ENCODE measurements around the gene PARVB.

The PARVB gene

DNA sequence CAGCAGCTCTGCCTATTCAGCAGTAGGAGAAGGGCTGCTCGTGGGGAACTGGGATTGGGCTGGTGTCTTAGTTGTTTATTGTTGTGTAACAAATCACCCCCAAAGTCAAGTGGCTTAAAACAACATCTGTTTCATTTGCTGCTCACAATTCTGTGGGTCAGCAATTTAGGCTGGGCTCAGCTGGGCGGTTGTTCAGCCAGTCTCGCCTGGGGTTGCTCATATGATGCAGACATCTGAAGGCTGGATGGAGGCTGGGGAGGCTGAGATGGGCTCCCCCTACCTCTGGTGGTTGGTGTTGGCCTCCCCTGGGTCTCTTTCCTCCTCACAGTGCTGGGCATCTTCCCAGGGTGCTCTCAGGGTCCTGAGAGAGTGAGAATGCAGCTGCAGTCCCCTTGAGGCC is 113.3 kb downstream of the PARVB start:
- no peak for DNase-seq

DNA sequence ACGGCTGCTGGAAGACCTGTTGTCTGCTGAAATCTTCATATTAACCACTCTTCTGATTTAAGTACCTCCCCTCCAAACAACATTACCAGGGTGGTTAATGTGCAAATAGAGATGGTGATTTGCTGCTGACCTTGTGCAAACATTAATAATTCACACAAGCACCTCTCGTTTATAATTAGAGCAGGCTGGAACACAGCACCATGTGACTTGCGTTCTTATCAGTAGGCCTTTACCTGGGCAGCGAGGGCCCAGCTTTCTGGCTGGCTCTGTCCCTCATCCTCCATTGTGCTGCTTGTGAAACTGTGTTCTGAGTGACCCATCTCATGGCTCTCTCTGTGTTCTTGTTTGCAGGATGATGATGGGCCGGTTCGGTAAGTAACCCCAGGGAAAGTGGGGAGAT is 115.7 kb downstream of the PARVB start:
- DNase-seq: no peak

DNA sequence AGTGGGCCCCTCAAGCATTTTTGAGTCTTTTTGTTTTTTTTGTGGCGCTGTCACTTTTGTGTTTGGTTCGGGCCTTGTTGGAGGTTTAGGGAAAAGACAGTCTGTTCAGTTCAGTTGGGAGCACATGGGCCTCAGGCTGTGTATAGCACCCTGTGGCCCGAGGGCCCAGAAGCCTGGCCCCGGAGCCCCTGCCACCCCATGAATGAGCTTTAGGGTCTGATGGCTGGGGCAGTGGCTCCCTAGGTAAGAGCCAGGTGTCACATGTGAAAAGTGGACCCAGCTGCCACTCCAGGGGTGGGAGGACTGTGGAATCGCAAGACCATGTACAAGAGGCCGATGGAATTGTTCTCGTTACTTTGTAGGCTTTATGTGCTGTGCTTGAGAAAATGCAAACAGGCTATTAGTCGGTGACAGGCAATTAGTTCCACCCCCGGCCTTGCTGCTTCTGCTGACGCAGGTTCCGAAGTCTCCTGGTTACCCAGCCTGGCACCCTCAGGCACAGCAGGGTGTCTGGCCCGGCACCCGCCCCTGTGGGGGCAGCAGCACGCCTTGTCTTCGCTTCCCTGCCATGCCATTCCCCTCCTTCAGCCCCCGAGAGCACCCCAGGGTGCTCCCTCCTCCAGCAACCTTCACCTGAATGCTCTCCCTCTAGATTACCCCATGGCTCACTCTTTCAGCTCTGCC is 118.5 kb downstream of the PARVB start:
- DNase-seq: no peak

DNA sequence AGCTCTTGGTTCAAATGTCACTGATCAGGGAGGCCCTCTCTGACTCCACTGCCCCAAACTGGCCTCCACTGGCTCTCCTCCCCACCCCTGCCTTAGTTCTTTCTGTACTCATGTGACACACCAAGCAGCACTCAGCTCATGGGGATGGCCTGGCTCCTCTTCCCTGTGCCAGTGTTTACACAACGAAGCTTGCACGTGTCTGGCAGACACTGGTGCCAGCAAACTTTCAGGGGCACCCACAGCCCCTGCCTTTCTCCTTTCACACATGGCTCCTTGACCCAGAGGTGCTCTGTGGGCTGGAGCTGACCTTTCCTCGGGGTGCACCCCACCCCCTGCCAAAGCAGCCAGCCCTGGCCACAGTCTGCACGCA is 119.0 kb downstream of the PARVB start:
- no peak for DNase-seq

DNA sequence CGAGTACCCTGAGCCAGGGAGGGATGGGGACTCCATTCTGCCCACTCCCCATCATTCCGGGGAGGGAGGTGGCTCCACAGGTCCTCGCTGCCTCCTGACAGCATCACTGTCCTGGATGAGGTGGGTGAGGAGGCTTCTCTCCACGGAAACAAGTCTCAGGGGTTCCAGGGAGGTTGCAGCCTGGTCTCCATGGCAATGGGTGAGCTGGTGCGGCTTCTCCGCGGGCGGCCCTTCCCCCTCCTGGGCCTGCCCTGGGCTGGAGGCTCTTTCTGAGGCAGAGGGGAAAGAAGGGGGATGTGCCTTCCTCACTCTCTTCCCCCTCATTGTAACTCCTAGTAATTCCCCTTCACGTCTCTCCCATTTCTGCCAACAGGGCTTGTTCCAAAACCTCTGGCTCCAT is 119.5 kb downstream of the PARVB start:
- DNase-seq: no peak

DNA sequence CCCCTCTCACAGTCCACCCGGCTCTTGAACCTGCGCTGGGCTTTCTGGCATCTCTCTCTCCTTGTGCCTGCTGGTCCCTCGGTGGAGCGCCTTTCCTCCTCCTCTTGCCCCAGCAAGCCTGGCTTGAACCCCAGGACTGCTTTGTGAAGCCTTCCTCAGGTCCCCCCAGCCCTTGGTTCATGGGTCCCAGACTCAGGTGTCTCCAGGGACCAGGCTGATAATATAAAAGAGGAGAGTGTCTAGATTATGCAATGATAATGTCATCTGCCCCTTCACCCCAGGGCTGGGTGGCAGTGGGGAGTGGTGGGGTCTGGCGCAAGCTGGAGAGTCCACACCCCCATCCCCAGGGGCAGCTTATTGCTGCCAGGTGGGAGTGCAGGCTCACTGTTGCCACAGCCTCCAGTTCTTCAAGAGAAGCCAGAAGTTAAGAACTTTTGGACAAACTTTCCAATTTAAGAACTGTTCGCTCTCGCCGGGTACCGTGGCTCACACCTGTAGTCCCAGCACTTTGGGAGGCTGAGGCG is 120.0 kb downstream of the PARVB start:
- no peak for DNase-seq

DNA sequence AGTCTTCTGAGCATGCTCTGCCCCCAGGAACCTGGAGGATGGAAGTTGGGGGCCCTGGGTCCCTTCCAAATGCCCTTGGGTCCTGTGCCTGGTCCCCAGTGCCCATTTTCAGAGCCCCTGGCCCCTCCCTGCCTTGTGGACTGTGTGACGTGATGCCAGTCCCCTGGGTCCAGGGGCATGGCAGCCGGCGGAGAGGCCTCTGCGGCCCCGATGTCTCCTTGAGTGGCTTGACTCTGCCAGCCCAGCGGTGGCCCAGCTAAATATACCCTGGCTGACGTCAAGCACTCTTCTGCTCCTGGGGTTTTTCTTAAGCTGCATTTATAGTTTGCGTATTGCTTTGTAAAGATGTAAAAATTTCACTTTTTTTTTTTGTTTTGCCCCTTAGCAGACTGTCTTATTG is 121.4 kb downstream of the PARVB start:
- no peak for DNase-seq

DNA sequence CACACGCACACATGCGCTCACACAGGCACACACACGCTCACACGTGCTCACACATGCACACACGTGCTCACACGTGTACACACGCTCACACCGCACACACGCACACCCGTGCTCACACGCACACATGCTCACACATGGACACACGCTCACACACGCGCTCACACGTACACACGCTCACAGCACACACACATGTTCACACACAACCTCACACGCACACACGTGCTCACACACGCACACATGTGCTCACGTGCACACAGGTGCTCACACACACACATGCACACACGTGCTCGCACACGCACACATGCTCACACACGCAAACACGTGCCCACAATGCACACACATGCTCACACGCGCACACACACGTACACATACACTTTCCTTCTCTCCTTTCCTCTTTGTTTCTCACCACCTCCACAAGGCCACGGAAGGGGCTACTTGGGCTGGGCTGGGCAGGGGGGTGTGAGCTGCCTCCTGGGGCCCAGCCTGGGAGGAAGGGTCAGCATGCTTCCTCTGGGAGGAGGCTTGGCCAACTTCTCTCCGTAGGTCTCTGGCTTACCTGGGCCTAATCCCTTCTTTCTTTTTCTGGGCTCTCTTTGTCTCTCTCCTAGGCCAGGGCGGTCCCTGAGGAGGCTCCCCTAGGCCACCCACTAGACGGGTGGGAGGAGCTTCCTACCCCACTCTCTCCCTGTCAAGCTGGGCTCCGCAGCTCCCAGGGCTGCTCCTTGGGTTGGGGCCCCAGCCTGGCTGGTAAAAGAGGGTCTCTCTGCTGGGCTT is 122.2 kb downstream of the PARVB start:
- no peak for DNase-seq

DNA sequence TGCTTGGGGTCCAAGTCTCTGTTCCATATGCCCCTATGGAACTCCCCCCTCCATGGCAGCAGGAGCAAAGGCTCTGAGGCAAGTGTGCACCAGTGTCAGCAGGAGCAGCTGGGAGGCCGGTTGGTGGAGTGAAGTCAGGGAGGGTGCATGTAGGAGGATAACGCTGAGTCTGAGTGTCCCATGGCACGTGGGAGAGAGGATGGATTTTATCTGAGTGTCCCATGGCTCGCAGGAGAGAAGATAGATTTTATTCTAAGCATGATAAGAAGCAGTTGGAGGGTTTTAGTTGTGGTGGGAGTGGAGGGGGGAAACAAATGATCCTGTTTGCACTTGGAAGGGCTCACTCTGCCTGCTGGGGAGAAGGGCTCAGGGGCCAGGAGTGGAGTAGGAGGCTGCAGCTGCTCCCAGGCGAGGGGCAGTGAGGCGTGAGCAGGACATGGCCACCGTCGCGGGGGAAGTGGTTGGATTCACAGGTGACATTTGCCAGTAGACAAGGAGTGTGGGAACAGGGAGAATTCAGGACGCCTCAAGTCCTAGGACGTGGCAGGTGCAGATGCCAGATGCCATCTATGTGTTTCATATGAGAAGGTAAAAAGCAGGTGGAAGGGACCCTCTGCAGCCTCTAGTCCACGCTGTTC is 123.0 kb downstream of the PARVB start:
- no peak for DNase-seq

DNA sequence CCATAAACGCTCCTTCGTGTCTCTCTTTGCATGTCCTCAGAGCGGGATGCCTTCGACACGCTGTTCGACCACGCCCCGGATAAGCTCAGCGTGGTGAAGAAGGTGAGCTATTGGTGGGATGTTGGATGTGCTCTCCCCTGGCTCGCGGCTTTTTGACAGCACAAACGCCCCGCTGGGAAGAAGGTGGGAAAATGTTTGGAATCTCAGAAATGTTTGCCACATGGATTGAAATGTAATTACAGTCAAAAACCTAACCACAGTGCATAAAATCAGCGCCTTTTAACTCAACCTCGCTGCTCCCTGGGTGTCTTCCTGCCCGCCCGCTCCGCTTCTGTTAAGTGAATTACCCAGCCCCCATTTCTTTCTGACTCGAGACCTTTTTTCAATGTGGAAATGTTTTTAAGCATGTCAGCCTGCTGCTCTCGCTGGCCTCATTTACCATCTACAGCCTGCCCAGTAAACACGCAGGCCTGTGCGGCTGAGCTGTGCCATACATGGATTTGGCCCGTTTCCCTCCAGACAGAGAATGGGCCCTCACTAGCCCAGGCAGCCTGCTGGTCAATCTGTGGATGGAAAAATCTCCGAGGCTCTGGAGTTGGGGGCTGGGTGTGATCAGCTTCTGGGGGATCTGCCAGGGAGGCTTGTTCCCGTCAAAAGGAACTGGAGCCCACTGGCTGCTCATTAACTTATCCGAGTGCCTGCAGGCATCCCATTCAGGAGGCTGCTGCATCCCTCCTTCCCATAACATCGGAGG is 123.9 kb downstream of the PARVB start:
- no peak for DNase-seq

DNA sequence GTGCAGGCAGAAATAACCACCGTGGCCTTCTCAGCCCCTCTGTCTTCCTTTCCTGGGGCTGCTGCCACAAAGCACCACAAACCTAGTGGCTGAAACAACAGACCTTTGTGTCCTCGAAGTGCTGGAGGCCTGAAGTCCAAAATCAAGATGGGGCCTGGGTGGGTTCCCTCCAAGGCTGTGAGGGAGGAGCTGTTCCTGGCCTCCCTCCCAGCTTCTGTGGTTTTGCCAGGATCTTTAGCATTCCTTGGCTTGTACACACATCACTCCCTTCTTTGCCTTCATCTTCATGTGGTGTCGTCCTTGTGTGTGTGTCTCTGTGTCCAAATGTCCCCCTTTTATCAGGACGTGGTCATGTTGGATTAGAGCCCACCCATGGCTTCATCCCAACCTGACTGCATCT is 127.6 kb downstream of the PARVB start:
- no peak for DNase-seq

DNA sequence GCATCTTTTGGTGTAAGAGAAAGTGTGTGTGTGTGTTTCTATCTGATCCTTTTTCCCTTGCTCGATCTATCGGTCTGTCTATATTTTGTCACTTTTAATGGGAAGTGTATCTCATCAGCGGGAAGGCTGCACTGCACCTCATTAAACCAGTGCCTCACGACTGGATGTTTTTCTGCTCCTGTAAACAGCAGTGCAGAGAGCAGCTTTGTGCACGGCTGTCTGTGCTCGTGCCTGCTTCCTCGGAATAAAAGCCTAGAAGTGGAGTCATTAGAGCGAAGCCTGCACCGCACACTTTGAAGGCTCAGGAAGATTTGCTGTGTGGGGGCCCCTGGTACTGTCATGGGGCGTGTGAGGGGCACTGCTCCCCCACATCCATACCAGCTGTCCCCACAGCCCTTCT is 129.6 kb downstream of the PARVB start:
- no peak for DNase-seq

DNA sequence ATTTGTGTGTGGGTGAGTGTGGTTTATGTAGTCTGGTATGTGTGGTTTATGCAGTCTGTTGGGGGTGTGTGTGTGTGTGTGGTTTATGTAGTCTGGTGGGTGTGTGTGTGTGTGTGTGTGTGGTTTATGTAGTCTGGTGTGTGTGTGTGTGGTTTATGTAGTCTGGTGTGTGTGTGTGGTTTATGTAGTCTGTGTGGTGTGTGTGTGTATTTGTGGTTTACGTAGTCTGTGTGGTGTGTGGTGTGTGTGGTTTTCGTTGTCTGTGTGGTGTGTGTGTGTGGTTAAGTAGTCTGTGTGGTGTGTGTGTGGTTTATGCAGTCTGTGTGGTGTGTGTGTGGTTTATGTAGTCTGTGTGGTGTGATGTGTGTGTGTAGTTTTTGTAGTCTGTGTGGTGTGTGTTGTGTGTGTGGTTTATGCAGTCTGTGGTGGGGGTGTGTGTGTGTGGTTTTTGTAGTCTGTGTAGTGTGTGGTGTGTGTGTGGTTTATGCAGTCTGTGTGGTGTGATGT is 130.4 kb downstream of the PARVB start:
- DNase-seq: no peak

DNA sequence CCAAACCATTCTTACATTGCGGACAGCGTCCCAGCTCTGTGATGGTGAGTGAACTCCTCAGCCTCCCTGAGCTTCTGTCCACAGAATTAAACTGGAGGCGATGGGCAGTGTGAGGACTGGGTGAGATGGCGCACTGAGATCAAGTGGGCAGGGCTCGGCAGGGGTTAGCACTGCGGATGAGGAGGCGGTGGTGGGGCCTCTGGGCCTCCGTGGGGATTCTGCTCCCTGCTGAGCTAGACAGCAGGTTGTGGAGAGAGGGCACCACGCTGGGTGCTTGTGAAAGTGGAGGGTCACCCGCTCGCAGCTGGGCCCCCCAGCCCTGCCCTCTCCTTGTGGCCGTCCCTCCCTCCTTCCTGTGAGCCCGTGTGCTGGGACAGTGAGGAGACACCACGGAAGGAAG is 131.0 kb downstream of the PARVB start:
- DNase-seq: no peak

DNA sequence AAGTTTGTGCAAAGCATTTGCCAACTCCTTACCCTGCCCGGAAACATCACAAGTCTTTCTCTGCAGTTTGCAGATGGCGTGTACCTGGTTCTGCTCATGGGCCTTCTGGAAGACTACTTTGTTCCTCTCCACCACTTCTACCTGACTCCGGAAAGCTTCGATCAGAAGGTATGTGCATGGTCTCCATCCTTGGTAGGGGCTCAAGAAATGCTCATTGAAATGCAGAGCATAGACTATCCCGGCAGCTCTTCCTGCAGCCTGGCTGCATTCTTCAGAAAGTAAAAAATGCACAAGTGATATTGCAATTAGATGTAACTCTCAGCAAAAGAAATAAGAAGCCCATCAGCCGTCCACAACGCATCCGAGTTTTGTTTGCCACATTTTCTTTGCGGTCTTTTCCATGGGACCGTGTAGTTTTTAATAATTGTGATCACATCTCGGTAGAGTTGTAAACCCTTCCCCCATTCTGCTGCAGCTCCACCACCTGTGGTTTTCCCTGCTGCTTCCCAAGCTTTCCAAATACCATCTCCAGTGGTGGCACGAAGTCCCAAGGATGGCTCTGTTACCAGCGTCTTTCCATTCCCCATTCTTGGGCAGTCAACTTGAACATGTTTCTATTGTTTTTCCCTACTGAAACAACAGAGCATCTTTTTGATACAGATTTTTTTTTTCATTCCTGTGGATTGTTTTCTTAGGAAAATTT is 134.0 kb downstream of the PARVB start:
- no peak for DNase-seq

DNA sequence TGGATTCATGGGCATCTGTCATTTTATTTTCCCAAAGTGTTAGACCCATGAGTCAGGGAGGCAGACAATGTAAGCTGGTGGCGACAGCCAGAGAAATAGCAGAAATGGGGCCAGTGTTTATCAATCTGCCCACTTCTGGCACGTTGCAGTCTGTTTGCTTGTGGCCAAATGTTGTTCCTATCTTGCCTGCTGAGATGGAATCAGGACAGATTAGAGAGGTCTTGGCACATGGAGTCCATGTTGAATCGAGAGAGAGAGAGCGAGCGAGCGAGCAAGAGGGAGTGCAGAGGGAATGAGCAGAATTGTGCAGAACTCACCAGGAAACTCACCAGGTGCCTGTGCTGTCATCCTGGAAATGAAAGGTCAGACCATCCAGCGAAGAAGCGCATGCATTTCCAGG is 134.7 kb downstream of the PARVB start:
- DNase-seq: no peak

DNA sequence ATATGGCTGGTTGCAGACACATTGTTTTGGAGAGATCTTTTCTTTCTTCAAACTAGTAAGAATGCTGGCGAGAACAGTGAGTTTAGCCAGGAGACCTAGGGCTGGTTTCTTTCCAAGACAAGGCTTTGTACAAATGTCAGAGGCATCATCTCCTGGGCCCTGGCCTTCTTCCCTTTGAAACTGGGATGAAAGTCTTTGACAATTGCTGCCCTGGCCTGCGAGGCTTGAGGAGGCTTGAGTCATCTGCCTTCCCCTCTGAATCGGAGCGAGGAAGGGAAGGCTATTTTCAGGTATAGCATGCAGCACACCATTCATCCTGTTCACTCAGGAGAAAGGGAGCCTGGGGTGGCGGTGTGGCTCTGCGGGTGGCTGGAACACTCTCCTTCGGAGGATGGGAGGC is 135.1 kb downstream of the PARVB start:
- DNase-seq: no peak

DNA sequence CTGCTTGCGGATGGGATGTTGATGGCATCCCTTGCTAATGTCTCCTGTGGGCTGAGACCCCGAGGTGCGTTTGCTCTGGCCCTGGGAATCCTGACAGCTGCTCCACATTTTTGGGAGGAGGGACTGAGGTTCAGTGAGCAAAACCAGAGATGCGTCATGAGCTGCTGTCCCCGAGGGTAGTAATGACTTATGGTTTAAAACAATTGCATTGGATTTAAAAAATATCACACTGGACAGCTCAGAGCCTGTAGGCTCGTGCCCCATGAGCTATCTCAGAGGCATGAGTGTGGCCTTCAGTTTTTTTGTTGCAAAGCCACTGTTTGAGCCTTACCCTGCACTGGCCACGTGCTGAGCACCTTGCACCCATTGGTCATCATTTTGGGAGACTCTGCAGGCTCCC is 135.7 kb downstream of the PARVB start:
- no peak for DNase-seq

DNA sequence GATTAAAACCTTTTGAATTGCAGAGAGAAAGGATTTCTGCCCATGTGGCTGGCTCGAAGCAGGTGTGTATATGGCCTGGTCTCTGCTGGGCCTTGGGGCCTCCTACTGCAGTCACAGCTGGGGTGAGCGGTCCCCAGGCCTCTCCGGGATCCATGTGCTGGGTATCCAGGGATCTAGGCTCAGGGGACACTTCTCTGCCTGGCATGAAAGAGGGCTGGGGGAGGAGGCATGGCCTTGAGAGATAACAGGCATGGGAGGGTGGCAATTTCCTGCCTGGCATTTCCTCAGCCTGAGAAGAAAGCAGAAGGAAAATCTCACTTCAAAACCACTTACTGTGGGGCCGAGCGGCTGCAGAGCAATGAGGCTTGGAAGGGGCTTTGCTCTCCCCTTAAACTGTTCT is 136.3 kb downstream of the PARVB start:
- DNase-seq: no peak

DNA sequence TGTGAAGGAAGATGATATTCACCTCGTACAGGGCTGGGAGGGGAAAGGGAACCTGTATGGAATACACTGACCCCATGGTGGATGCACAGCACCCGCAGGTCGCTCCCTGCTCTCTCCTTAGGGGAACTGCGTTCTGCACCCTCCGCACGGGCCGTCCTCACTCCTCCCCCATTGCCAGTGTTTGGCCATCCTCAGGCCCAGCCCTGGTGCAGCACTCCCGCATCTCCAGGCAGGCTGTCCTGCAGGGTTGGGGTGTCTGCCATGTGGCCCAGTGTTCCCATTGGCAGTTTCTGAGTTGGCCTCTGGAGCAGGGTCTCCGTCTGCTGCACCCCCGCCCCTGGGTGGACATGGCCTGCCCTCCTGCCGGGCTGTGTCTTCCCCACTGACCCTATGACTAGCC is 137.6 kb downstream of the PARVB start:
- no peak for DNase-seq

DNA sequence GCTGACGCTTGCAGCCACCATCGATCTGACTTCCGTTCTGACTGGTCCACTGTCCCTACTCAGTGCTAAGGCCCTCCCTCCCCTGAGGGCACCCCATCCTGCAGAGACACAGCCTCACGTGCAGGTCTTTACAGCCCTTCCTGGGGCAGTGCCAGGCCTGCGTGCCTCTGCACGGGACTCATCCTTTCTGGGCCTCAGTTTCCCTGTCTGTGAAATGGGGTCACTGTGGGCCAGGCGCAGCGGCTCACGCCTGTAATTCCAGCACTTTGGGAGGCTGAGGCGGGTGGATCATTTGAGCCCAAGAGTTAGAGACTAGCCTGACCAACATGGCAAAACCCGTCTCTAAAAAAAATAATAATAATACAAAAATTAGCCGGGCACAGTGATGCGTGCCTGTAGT is 138.9 kb downstream of the PARVB start:
- DNase-seq: no peak

DNA sequence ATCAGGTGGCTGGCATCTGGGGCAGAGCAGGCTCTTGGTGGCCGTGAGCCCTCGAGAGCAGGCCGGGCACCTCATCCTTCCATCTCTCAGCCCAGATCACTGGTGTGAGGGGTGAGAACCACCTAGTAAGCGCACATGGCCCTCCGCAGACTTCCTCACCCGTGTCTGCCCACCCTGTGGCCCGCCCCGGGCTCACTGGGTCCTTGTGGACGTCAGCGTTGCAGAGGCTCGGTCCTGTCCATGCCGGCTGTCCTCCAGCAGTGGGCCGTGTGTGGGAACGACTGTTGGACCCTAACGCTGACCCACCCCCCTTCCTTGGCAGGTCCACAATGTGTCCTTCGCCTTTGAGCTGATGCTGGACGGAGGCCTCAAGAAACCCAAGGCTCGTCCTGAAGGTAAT is 139.4 kb downstream of the PARVB start:
- DNase-seq: no peak

DNA sequence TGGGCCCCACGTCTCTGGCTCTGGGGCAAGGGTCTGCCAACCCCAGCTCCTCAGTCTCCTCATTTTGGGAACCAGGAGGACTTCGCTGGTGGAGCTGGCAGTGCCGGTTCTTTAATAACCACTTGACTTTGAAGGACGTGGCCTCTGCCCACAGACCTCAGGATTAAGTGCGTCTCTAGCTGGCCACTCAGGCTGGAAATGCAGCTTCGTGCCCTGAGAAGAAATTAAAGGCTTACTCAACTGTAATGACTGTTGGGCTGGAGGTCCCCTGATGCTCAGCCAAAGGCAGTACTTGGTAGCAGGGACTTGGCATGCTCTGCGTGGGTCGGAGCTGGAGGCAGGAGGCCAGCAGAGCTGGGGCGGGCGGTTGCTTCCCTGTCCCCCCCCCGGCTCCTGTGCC is 139.9 kb downstream of the PARVB start:
- DNase-seq: no peak
